Measurements from ENCODE around the gene CLSTN1. TPM values are rescaled to one million over a fixed set of nuclear protein-coding genes. Genes with fewer than 3 reads are reported as not detected.
A peak's percentile ranks its signal among the peaks of the same experiment; 100 is the strongest.

CLSTN1 gene
- total RNA-seq, 3 donors from 2014 or later (not counting 1 experiment from before 2014, with no cell fraction given) = 83.1 to 114 (median 94.5) TPM

GRCh38 chr1:9801909-9802308 is 21.9 kb downstream of the CLSTN1 start:
- 100% methylated on average over 1 of the region's 1 CpG for WGBS (ENCODE audit: insufficient coverage)
- Mint-ChIP-seq H3K36me3 (no peaks in the 10 kb centered on the region), H3K27me3 (ENCODE audit: low read depth in 2 of 2) (no peaks in the 10 kb centered on the region), H3K9me3 (no peaks in the 10 kb centered on the region), H3K4me3 (no peak overlapping the region), H3K4me1 (peaks cover 42 to 43% of the 10 kb centered on the region in 2 donors), H3K27ac (peak overlapping the region; percentile 55 to 65)
- Histone ChIP-seq H3K36me3 (ENCODE audit: control insufficient read depth, insufficient read depth, low read length) (no peaks in the 10 kb centered on the region), H3K4me3 (ENCODE audit: low read length) (no peak overlapping the region), H3K27me3 (ENCODE audit: control insufficient read depth, insufficient read depth, low read length) (no peaks in the 10 kb centered on the region), H3K9me3 (ENCODE audit: control insufficient read depth, insufficient read depth, low read length) (no peaks in the 10 kb centered on the region), H3K4me1 (ENCODE audit: control insufficient read depth, insufficient read depth, low read length) (peaks cover 22% of the 10 kb centered on the region), H3K27ac (ENCODE audit: low read length) (no peak overlapping the region)
- intact Hi-C loops (cut with micrococcal nuclease) = no loop called here
- DNase-seq (no peak), ATAC-seq (no peak)
- no peak for TF ChIP-seq CTCF (IDR thresholded peaks at IDR 0.05)

DNA sequence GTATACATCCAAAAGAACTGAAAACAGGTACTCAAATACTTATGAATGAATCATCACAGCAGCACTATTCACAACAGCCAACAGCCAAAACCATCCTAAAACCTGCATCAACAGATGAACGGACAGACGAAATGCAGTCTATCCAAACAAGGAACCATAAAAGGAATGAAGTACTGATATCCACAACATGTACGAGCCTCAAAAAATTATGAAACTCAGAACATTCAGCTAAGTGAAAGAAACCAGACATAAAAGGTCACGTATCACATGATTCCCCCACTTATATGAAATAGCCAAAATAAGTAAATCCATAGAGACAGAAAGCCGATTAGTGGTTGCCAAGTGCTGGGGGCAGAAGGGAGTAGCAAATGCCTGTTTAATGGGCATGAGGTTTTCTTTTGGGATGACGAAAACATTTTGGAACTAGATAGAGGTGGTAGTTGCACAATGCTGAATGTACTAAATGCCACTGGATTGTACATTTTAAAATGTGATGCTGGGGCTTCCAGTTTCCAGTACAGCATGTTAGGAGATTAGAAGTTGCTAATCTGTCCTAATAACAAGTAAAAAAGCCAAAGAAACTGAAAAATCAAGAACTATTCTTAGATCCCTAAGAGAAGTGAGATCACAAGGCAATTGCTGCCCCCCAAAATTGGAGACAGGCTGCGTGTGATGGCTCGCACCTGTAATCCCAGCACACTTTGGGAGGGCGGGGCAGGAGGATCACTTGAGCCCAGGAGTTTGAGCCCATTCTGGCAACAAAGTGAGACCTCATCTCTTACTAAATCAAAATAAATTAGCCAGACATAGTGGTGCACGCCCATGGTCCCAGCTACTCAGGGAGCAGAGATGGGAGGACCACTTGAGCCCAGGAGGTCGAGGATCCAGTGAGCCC is 25.3 kb downstream of the CLSTN1 start:
- Mint-ChIP-seq H3K27me3 (ENCODE audit: low read depth in 2 of 2) (no peaks in the 10 kb centered on the region), H3K9me3 (no peaks in the 10 kb centered on the region), H3K4me1 (peaks cover 56 to 68% of the 10 kb centered on the region in 2 donors), H3K4me3 (peak overlapping the region; percentile 1), H3K27ac (peak overlapping the region; percentile 37), H3K36me3 (no peaks in the 10 kb centered on the region)
- H3K4me3 ChIP-seq (ENCODE audit: low read length) = no peak overlapping the region
- WGBS (ENCODE audit: insufficient coverage) = 95% methylated on average over 10 of the region's 11 CpGs
- H3K36me3 ChIP-seq (ENCODE audit: control insufficient read depth, insufficient read depth, low read length) = no peaks in the 10 kb centered on the region
- TF ChIP-seq CTCF (IDR thresholded peaks at IDR 0.05) = no peak
- intact Hi-C loops (cut with micrococcal nuclease) = no loop called here
- no peak for ATAC-seq
- no peak for DNase-seq
- H3K4me1 ChIP-seq (ENCODE audit: control insufficient read depth, insufficient read depth, low read length) = peaks cover 28% of the 10 kb centered on the region
- no peaks in the 10 kb centered on the region for H3K27me3 ChIP-seq (ENCODE audit: control insufficient read depth, insufficient read depth, low read length)
- H3K9me3 ChIP-seq (ENCODE audit: control insufficient read depth, insufficient read depth, low read length) = no peaks in the 10 kb centered on the region
- no peak overlapping the region for H3K27ac ChIP-seq (ENCODE audit: low read length)

DNA sequence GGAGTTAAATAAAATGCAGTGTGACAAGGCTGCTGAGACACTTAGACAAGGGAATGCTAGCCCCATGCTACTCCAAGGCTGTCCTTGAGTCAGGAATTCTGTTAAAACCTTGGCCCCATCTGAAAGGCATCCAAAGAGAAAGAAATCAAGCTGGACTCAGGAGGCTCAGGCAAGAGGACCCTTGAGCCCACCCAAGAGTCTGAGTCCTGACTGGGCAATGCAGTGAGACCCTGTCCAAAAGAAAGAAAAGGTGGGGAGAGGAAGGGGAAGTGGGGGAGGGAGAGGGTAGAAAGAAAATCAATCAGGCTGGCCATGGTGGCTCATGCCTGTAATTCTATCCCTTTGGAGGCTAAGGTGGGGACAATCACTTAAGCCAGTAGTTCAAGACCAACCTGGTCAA is 26.7 kb downstream of the CLSTN1 start:
- Histone ChIP-seq H3K4me1 (ENCODE audit: control insufficient read depth, insufficient read depth, low read length) (peaks cover 28% of the 10 kb centered on the region), H3K9me3 (ENCODE audit: control insufficient read depth, insufficient read depth, low read length) (no peaks in the 10 kb centered on the region), H3K4me3 (ENCODE audit: low read length) (no peak overlapping the region), H3K27ac (ENCODE audit: low read length) (no peak overlapping the region), H3K27me3 (ENCODE audit: control insufficient read depth, insufficient read depth, low read length) (no peaks in the 10 kb centered on the region), H3K36me3 (ENCODE audit: control insufficient read depth, insufficient read depth, low read length) (no peaks in the 10 kb centered on the region)
- intact Hi-C loops (cut with micrococcal nuclease) = no loop called here
- TF ChIP-seq CTCF (IDR thresholded peaks at IDR 0.05) = no peak
- no peak overlapping the region for H3K4me3 Mint-ChIP-seq
- H3K4me1 Mint-ChIP-seq = peaks cover 50 to 75% of the 10 kb centered on the region in 2 donors
- DNase-seq (no peak), ATAC-seq (no peak)
- no peaks in the 10 kb centered on the region for H3K9me3 Mint-ChIP-seq
- peak overlapping the region; percentile 39 to 85 for H3K27ac Mint-ChIP-seq
- H3K36me3 Mint-ChIP-seq = no peaks in the 10 kb centered on the region
- H3K27me3 Mint-ChIP-seq (ENCODE audit: low read depth in 2 of 2) = no peaks in the 10 kb centered on the region

Measured in natural killer cell (primary cell).